Fibroblast of lung (primary cell): ENCODE data around the gene LAMB1. TPM values are rescaled to one million over a fixed set of nuclear protein-coding genes. Genes with fewer than 3 reads are reported as not detected.

ENCODE experiments used
- DNase-seq, 2 donors: peaks; one replicate each; pipeline versions ENCODE4 v3.0.0 to v3.0.0-alpha.2; 2010; ENCODE audit warnings: low read depth in 2 of 2
- H2AFZ ChIP-seq: 2 replicates; pipeline ENCODE4 v1.5.1; 2012; ENCODE audit warnings: low read length, control low read depth, inconsistent platforms
- H3K27ac ChIP-seq: 2 replicates; pipeline ENCODE4 v1.5.1; 2011; ENCODE audit warnings: low read length, control low read depth; ENCODE audit not compliant: insufficient read depth
- H3K27me3 ChIP-seq: 2 replicates; pipeline ENCODE4 v1.5.1; 2011; ENCODE audit warnings: mild to moderate bottlenecking, low read length; ENCODE audit not compliant: control insufficient read depth, insufficient read depth
- H3K36me3 ChIP-seq: 2 replicates; pipeline ENCODE4 v1.5.1; 2011; ENCODE audit warnings: low read length; ENCODE audit not compliant: control insufficient read depth, insufficient read depth
- H3K4me1 ChIP-seq: 2 replicates; pipeline ENCODE4 v1.5.1; 2011; ENCODE audit warnings: low read length; ENCODE audit not compliant: control insufficient read depth, insufficient read depth; ENCODE audit errors: extremely low read depth
- H3K4me2 ChIP-seq: 2 replicates; pipeline ENCODE4 v1.5.1; 2011; ENCODE audit warnings: low read length, control low read depth; ENCODE audit not compliant: insufficient read depth; ENCODE audit errors: extremely low read depth
- H3K4me3 ChIP-seq, 4 experiments: fragments of 200-600 bp in 1 of 4; sonication (generic) in 1 of 4; replicated peaks in 1 of 4; 2 replicates each; pipeline ENCODE4 v1.5.1; 2011 to 2016; ENCODE audit warnings: low read length in 4 of 4, low read depth in 3 of 4, mild to moderate bottlenecking in 3 of 4, control low read depth in 2 of 4, inconsistent platforms in 1 of 4, mixed read lengths in 1 of 4; ENCODE audit not compliant: insufficient read depth in 1 of 4; ENCODE audit errors: control extremely low read depth in 1 of 4
- H3K79me2 ChIP-seq: 2 replicates; pipeline ENCODE4 v1.5.1; 2012; ENCODE audit warnings: mild to moderate bottlenecking, low read length, inconsistent platforms; ENCODE audit not compliant: control insufficient read depth, insufficient read depth
- H3K9ac ChIP-seq: 2 replicates; pipeline ENCODE4 v1.5.1; 2011; ENCODE audit warnings: mild to moderate bottlenecking, low read length, control low read depth; ENCODE audit not compliant: insufficient read depth
- H3K9me3 ChIP-seq: 2 replicates; pipeline ENCODE4 v1.5.1; 2012; ENCODE audit warnings: low read depth, low read length; ENCODE audit not compliant: control insufficient read depth, insufficient read depth
- H4K20me1 ChIP-seq: 2 replicates; pipeline ENCODE4 v1.5.1; 2011; ENCODE audit warnings: low read length; ENCODE audit not compliant: control insufficient read depth, insufficient read depth; ENCODE audit errors: extremely low read depth
- EZH2 ChIP-seq: IDR thresholded peaks from 2 replicates; pipeline ENCODE4 v1.5.1; 2012; ENCODE audit warnings: low read length, control low read depth, mild to moderate bottlenecking; ENCODE audit errors: missing control alignments
- polyA plus RNA-seq, 2 donors: library from polyadenylated mRNA; depleted of rRNA in 1 of 2; stranded (reverse) in 1 of 2; unstranded in 1 of 2; fragments of >200 nt; gene quantifications; 2 replicates each; pipeline ENCODE4 v1.2.1, GENCODE V29; 2011 to 2012; ENCODE audit warnings: missing spikeins in 1 of 2
- total RNA-seq: library from RNA; depleted of rRNA; stranded (reverse); fragments of >200 nt; gene quantifications from 2 replicates; pipeline ENCODE4 v1.2.1, GENCODE V29; 2014
- TF ChIP-seq, protein P1 (sequence below), 2 donors: IDR thresholded peaks in 1 of 2; conservative IDR thresholded peaks in 1 of 2; 1 replicate in 1 of 2; 2 replicates in 1 of 2; pipeline ENCODE4 v1.5.1; 2011 to 2012; ENCODE audit warnings: low read length in 2 of 2, control low read depth in 1 of 2, inconsistent platforms in 1 of 2, low read depth in 1 of 2, mild to moderate bottlenecking in 1 of 2

LAMB1 gene
- total and polyA plus RNA-seq, 2 donors (not counting 1 experiment from before 2014, with no cell fraction given) = 428 to 516 TPM

DNA sequence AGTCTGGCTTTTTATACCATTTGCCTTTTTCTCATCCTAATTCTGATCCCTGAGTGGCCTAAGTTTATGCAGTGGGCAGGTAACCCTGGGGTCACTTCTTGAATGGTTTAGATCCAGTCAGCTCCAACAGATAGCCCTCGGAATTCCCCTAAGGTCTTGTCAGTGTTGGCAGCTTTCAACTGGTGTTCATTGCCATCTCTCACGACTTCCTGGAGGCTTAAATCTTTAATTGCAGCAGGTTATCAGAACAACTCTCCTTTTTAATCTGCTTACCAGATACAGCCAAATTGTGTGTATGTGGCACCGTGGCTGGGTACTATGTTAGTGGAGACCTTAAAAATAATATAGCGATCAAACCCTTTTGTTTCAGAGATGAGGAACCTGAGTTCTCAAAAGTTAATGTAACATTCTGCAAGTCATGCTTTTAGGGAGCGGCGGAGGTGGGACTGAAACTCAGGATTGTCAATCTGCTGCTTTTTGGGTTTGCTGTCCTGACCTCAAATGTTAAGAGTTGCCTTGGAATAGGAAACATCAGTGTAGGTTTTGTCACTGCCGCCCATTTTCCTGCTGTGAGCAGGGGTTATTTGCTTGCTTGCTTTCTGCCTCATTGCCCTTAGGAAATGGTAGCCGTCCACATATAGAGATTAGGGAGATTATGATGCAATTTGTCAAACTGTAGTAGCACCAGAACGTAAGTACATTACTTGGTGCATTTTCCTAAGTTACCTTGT lies 111.2 kb downstream of the LAMB1 start:
- peak; percentile 16 to 38 for DNase-seq
- H3K27me3 ChIP-seq = no peaks in the 10 kb centered on the region
- TF ChIP-seq EZH2 = no peak
- TF ChIP-seq, protein P1, sequence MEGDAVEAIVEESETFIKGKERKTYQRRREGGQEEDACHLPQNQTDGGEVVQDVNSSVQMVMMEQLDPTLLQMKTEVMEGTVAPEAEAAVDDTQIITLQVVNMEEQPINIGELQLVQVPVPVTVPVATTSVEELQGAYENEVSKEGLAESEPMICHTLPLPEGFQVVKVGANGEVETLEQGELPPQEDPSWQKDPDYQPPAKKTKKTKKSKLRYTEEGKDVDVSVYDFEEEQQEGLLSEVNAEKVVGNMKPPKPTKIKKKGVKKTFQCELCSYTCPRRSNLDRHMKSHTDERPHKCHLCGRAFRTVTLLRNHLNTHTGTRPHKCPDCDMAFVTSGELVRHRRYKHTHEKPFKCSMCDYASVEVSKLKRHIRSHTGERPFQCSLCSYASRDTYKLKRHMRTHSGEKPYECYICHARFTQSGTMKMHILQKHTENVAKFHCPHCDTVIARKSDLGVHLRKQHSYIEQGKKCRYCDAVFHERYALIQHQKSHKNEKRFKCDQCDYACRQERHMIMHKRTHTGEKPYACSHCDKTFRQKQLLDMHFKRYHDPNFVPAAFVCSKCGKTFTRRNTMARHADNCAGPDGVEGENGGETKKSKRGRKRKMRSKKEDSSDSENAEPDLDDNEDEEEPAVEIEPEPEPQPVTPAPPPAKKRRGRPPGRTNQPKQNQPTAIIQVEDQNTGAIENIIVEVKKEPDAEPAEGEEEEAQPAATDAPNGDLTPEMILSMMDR (conservative IDR thresholded peaks at IDR 0.05 in 1 of 2, IDR thresholded peaks at IDR 0.05 in 1 of 2; ENCODE audit: low read depth in 1 of 2, low read length in 2 of 2) = no peak
- H3K27ac ChIP-seq = peak overlapping the region; percentile 98
- H3K9me3 ChIP-seq = no peaks in the 10 kb centered on the region
- H4K20me1 ChIP-seq = no peaks in the 10 kb centered on the region
- H3K36me3 ChIP-seq = peaks cover 6% of the 10 kb centered on the region
- peaks cover 31% of the 10 kb centered on the region for H3K79me2 ChIP-seq
- peak overlapping the region; percentile 100 for H2AFZ ChIP-seq
- peaks cover 9% of the 10 kb centered on the region for H3K4me1 ChIP-seq
- peak overlapping the region; percentile 98 for H3K4me2 ChIP-seq
- H3K4me3 ChIP-seq = peak overlapping the region; percentile 68 to 89 (median 76)
- peak overlapping the region; percentile 96 for H3K9ac ChIP-seq

DNA sequence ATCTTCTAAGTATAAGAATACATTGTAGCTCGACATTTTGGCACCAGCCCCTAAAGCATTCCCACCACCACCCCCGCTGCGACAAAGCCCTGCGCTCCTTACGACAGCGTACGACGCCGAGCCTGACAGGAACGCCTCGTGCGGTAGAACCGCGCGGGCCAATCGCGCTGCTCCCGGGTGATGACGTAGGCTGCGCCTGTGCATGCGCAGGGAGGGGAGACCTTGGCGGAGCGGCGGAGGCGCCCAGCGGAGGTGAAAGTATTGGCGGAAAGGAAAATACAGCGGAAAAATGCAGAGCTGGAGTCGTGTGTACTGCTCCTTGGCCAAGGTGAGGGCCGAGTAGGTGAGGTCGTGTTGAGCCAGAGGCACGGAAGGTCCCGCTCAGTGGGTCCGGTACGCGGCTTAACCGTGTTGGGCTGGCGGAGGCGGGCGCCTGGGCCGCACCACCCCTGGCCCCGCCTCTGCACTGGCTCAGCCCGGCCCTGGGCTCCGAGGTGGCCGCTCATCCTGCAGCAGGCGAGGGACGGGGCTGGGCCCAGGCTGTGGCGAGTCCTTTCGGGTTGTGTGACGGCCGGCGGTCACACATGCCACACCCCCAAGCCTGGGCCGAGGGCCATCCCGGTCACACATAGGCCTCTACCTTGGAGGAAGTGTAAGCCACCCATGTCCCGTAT lies 111.9 kb downstream of the LAMB1 start, which contains the start of gene DLD:
TSS of gene DLD (plus strand) at position 222 of the 674 bp plus-strand sequence. CDS start at position 290, 68 bp downstream.
- TF ChIP-seq, protein P1 (conservative IDR thresholded peaks at IDR 0.05 in 1 of 2, IDR thresholded peaks at IDR 0.05 in 1 of 2; ENCODE audit: low read depth in 1 of 2, low read length in 2 of 2) = no peak
- no peak for TF ChIP-seq EZH2
- Histone ChIP-seq H4K20me1 (no peaks in the 10 kb centered on the region), H2AFZ (peak within 1 kb of the TSS; percentile 100), H3K9ac (peak within 1 kb of the TSS; percentile 96), H3K79me2 (peaks cover 30% of the 10 kb centered on the region), H3K36me3 (peaks cover 5% of the 10 kb centered on the region), H3K4me1 (peaks cover 9% of the 10 kb centered on the region), H3K4me2 (peak within 1 kb of the TSS; percentile 98), H3K27ac (peak within 1 kb of the TSS; percentile 98), H3K4me3 (peak within 1 kb of the TSS; percentile 68 to 89 (median 76)), H3K9me3 (no peaks in the 10 kb centered on the region), H3K27me3 (no peaks in the 10 kb centered on the region)
- DNase-seq = peak; percentile 92 to 93

DNA sequence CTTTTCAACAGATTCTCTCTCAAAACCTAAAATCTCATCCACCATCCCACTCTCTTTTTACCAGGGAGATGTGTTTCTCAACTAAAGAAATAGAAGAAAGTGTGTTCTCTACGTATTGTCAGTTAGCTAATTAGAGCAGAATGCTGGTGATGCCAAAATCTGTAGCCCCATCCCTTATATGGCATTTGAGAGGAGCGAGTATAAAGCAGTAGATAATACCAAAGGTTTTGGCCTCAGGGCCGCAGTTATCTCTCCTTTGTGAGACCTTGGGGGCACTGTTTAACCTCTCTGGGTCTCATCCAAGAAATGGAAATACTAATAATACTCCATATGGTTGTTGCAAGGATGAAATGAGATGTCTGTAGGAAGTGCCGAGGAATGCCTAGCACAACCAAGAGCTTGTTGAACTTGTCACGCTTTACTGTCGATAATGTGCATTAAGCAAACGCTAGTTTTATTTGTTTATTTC lies 112.4 kb downstream of the LAMB1 start:
- TF ChIP-seq, protein P1 (conservative IDR thresholded peaks at IDR 0.05 in 1 of 2, IDR thresholded peaks at IDR 0.05 in 1 of 2; ENCODE audit: low read depth in 1 of 2, low read length in 2 of 2) = no peak
- TF ChIP-seq EZH2 = no peak
- peaks cover 27% of the 10 kb centered on the region for H3K79me2 ChIP-seq
- H3K9ac ChIP-seq = peak overlapping the region; percentile 96
- H3K4me1 ChIP-seq = peaks cover 9% of the 10 kb centered on the region
- DNase-seq = no peak
- peak overlapping the region; percentile 99 for H2AFZ ChIP-seq
- H3K27me3 ChIP-seq = peaks cover 3% of the 10 kb centered on the region
- peaks cover 3% of the 10 kb centered on the region for H3K36me3 ChIP-seq
- peak overlapping the region; percentile 98 for H3K27ac ChIP-seq
- no peaks in the 10 kb centered on the region for H3K9me3 ChIP-seq
- H3K4me2 ChIP-seq = peak overlapping the region; percentile 96
- peak overlapping the region; percentile 68 to 89 (median 76) for H3K4me3 ChIP-seq
- H4K20me1 ChIP-seq = no peaks in the 10 kb centered on the region
